Measurements from ENCODE around the gene FSD1.

DNA sequence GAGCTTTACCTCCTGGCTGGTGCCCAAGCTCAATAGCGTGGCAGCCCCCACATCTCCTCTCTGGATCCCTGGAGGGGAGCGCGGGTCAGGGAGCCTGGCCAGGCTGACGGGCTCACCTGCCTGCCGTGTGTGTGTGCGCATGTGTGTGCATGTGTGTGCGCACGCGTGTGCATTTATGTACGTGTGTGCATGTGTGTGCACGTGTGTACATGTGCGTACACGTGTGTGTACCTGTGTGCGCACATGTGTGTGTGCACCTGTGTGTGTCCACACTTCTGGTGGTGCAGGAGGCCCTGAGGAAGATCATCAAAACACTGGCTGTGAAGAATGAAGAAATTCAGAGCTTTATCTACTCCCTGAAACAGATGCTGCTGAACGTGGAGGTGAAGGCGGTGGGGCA is 1.3 kb downstream of the FSD1 start:
- TF ChIP-seq, protein P1, sequence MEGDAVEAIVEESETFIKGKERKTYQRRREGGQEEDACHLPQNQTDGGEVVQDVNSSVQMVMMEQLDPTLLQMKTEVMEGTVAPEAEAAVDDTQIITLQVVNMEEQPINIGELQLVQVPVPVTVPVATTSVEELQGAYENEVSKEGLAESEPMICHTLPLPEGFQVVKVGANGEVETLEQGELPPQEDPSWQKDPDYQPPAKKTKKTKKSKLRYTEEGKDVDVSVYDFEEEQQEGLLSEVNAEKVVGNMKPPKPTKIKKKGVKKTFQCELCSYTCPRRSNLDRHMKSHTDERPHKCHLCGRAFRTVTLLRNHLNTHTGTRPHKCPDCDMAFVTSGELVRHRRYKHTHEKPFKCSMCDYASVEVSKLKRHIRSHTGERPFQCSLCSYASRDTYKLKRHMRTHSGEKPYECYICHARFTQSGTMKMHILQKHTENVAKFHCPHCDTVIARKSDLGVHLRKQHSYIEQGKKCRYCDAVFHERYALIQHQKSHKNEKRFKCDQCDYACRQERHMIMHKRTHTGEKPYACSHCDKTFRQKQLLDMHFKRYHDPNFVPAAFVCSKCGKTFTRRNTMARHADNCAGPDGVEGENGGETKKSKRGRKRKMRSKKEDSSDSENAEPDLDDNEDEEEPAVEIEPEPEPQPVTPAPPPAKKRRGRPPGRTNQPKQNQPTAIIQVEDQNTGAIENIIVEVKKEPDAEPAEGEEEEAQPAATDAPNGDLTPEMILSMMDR (IDR thresholded peaks at IDR 0.05), result no peak
- no peak for TF ChIP-seq POLR2A (IDR thresholded peaks at IDR 0.05)
